ENCODE data around the gene TMEM200C. TPM values are rescaled to one million over a fixed set of nuclear protein-coding genes. Genes with fewer than 3 reads are reported as not detected.

The TMEM200C gene
- total and polyA plus RNA-seq, 9 of the 15 experiments (the other 6 are each of a cell fraction or from before 2014, with no cell fraction given) = 0.04 TPM; not detected in 8

- no peak overlapping the region for H3K4me3 ChIP-seq
- no peak overlapping the region for H2AFZ ChIP-seq (ENCODE audit: low read depth, low read length)
- POLR2A ChIA-PET = no interaction called here
- FAIRE-seq (no peak), DNase-seq (ENCODE audit: extremely low read depth in 1 of 4, low spot score in 3 of 4) (no peak), ATAC-seq (no peak)
- intact Hi-C loops (cut with micrococcal nuclease) = no loop called here
- H3K9me3 ChIP-seq (replicated peaks; ENCODE audit: control insufficient read depth, insufficient read depth, low read depth, low read length) = no peaks in the 10 kb centered on the region; the same call in 1 of the 2 replicates
- no peaks in the 10 kb centered on the region for H3K36me3 ChIP-seq (ENCODE audit: control insufficient read depth, insufficient read depth, low read length)
- CTCF ChIA-PET (ENCODE audit: low intra/inter-chr PET ratio) = no interaction called here
- TF ChIP-seq HEY1 (CRISPR knock-in tag; IDR thresholded peaks at IDR 0.05; ENCODE audit: borderline replicate concordance) (no peak), PYGO2 (tag; IDR thresholded peaks at IDR 0.05) (no peak), RAD21 (CRISPR knock-in tag; conservative IDR thresholded peaks at IDR 0.05 in 1 of 2, IDR thresholded peaks at IDR 0.05 in 1 of 2) (no peak), MAFK (IDR thresholded peaks at IDR 0.05; ENCODE audit: low read length) (no peak), RFX7 (CRISPR knock-in tag; IDR thresholded peaks at IDR 0.05) (no peak), PHTF2 (CRISPR knock-in tag; IDR thresholded peaks at IDR 0.05) (no peak), NCOA2 (IDR thresholded peaks at IDR 0.05; ENCODE audit: partially characterized antibody in 2 of 2) (no peak)
- in situ Hi-C loops (cut with MboI) = no loop called here
- no peaks in the 10 kb centered on the region for H4K20me1 ChIP-seq (replicated peaks; ENCODE audit: control insufficient read depth, insufficient read depth, low read length)
- no peak overlapping the region for H3K27ac ChIP-seq (ENCODE audit: extremely low read depth, low read depth, low read length)
- no peaks in the 10 kb centered on the region for H3K4me1 ChIP-seq (replicated peaks in 1 of 2; ENCODE audit: control insufficient read depth in 2 of 2, insufficient read depth in 2 of 2, low read length in 2 of 2)
- no peak overlapping the region for H3K9ac ChIP-seq (ENCODE audit: insufficient read depth in 1 of 2, low read depth in 2 of 2, low read length in 2 of 2)
- no peaks in the 10 kb centered on the region for H3K27me3 ChIP-seq (ENCODE audit: control insufficient read depth in 2 of 2, insufficient read depth in 2 of 2, low read length in 2 of 2)
- no peaks in the 10 kb centered on the region for H3K9me1 ChIP-seq (ENCODE audit: control insufficient read depth, insufficient read depth, low read length)
- no peak overlapping the region for H3K4me2 ChIP-seq (ENCODE audit: insufficient read depth, low read length)
- no TSS peak for BruUV-seq (replicated peaks)
- 2% methylated on average over 2 of the region's 2 CpGs for WGBS (ENCODE audit: insufficient coverage, low coverage, missing lambda C conversion rate)
- H3K79me2 ChIP-seq (ENCODE audit: control insufficient read depth, insufficient read depth, low read length) = no peaks in the 10 kb centered on the region
Observed at GRCh38 chr18:5851998-5852397, 43.3 kb downstream of the TMEM200C start.

GRCh38 chr18:5842653-5843052, 52.7 kb downstream of the TMEM200C start:
- H3K79me2 ChIP-seq (ENCODE audit: control insufficient read depth, insufficient read depth, low read length) = no peaks in the 10 kb centered on the region
- TF ChIP-seq TCF3 (CRISPR knock-in tag; IDR thresholded peaks at IDR 0.05) = no peak
- TF ChIP-seq HES1 (IDR thresholded peaks at IDR 0.05; ENCODE audit: low read depth) = no peak
- TF ChIP-seq, protein P1, sequence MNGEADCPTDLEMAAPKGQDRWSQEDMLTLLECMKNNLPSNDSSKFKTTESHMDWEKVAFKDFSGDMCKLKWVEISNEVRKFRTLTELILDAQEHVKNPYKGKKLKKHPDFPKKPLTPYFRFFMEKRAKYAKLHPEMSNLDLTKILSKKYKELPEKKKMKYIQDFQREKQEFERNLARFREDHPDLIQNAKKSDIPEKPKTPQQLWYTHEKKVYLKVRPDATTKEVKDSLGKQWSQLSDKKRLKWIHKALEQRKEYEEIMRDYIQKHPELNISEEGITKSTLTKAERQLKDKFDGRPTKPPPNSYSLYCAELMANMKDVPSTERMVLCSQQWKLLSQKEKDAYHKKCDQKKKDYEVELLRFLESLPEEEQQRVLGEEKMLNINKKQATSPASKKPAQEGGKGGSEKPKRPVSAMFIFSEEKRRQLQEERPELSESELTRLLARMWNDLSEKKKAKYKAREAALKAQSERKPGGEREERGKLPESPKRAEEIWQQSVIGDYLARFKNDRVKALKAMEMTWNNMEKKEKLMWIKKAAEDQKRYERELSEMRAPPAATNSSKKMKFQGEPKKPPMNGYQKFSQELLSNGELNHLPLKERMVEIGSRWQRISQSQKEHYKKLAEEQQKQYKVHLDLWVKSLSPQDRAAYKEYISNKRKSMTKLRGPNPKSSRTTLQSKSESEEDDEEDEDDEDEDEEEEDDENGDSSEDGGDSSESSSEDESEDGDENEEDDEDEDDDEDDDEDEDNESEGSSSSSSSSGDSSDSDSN (IDR thresholded peaks at IDR 0.05; ENCODE audit: borderline replicate concordance in 1 of 2, low read depth in 2 of 2, low read length in 2 of 2) = no peak
- TF ChIP-seq FOXK2 (conservative IDR thresholded peaks at IDR 0.05 in 1 of 2, IDR thresholded peaks at IDR 0.05 in 1 of 2; ENCODE audit: low read depth in 2 of 2) = no peak
- TF ChIP-seq SMARCC2 (IDR thresholded peaks at IDR 0.05; ENCODE audit: low read depth) = no peak
- no peak for TF ChIP-seq MIER1 (IDR thresholded peaks at IDR 0.05; ENCODE audit: low read depth)
- no peak for TF ChIP-seq ZNF778 (CRISPR knock-in tag; IDR thresholded peaks at IDR 0.05)
- TF ChIP-seq ETV1 (tag; conservative IDR thresholded peaks at IDR 0.05; ENCODE audit: low read depth) = no peak

More at GRCh38 chr18:5842653-5843052, 52.7 kb downstream of the TMEM200C start:
- Histone ChIP-seq H3K27me3 (ENCODE audit: control insufficient read depth in 2 of 2, insufficient read depth in 2 of 2, low read length in 2 of 2) (no peaks in the 10 kb centered on the region), H3K4me1 (replicated peaks in 1 of 2; ENCODE audit: control insufficient read depth in 2 of 2, insufficient read depth in 2 of 2, low read length in 2 of 2) (no peaks in the 10 kb centered on the region), H3K27ac (ENCODE audit: extremely low read depth, low read depth, low read length) (no peak overlapping the region), H4K20me1 (replicated peaks; ENCODE audit: control insufficient read depth, insufficient read depth, low read length) (no peaks in the 10 kb centered on the region), H3K9me3 (replicated peaks; ENCODE audit: control insufficient read depth, insufficient read depth, low read depth, low read length) (no peaks in the 10 kb centered on the region; the same call in 1 of the 2 replicates), H3K4me3 (no peak overlapping the region), H3K9me1 (ENCODE audit: control insufficient read depth, insufficient read depth, low read length) (no peaks in the 10 kb centered on the region), H3K9ac (ENCODE audit: insufficient read depth in 1 of 2, low read depth in 2 of 2, low read length in 2 of 2) (no peak overlapping the region), H3K4me2 (ENCODE audit: insufficient read depth, low read length) (no peak overlapping the region), H2AFZ (ENCODE audit: low read depth, low read length) (no peak overlapping the region), H3K36me3 (ENCODE audit: control insufficient read depth, insufficient read depth, low read length) (no peaks in the 10 kb centered on the region)
- POLR2A ChIA-PET = no interaction called here
- in situ Hi-C loops (cut with MboI) (no loop called here), intact Hi-C loops (cut with micrococcal nuclease) (no loop called here)
- no peak for FAIRE-seq
- BruUV-seq (replicated peaks) = no TSS peak
- WGBS (ENCODE audit: insufficient coverage, low coverage, missing lambda C conversion rate) = 2% methylated on average over 3 of the region's 3 CpGs
- no peak for DNase-seq (ENCODE audit: extremely low read depth in 1 of 4, low spot score in 3 of 4)
- CTCF ChIA-PET (ENCODE audit: low intra/inter-chr PET ratio) = no interaction called here
- no peak for ATAC-seq
